Measurements from ENCODE around the gene SEMG2.

The SEMG2 gene

DNA sequence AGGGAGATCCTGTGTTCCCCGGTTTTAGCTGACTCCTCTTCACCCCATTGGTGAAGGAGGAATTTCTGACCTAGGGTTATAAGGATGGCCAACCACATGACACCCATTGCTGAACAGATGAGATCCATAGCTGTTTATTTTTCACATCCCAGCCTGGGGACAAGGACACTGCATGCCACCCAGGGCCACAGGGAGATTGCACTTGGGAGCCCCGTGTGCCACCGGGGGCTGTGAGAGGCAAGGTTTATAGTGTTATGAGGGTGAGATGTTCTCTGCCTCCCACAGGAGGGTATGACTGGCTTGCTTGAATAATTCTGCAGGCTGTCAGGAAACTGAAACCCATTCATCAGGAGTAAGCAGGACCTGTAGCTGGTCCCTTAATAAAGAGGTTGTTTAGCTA is 47.9 kb downstream of the SEMG2 start:
- no peak for TF ChIP-seq MYC (IDR thresholded peaks at IDR 0.05; ENCODE audit: low read depth, low read length)
- TF ChIP-seq, protein P1, sequence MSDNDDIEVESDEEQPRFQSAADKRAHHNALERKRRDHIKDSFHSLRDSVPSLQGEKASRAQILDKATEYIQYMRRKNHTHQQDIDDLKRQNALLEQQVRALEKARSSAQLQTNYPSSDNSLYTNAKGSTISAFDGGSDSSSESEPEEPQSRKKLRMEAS (IDR thresholded peaks at IDR 0.05; ENCODE audit: low read depth, low read length): no peak
- no peak for TF ChIP-seq POLR2A (IDR thresholded peaks at IDR 0.05; ENCODE audit: extremely low read depth, insufficient read length)
- TF ChIP-seq, protein P2, sequence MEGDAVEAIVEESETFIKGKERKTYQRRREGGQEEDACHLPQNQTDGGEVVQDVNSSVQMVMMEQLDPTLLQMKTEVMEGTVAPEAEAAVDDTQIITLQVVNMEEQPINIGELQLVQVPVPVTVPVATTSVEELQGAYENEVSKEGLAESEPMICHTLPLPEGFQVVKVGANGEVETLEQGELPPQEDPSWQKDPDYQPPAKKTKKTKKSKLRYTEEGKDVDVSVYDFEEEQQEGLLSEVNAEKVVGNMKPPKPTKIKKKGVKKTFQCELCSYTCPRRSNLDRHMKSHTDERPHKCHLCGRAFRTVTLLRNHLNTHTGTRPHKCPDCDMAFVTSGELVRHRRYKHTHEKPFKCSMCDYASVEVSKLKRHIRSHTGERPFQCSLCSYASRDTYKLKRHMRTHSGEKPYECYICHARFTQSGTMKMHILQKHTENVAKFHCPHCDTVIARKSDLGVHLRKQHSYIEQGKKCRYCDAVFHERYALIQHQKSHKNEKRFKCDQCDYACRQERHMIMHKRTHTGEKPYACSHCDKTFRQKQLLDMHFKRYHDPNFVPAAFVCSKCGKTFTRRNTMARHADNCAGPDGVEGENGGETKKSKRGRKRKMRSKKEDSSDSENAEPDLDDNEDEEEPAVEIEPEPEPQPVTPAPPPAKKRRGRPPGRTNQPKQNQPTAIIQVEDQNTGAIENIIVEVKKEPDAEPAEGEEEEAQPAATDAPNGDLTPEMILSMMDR (IDR thresholded peaks at IDR 0.05; ENCODE audit: low read depth, low read length): no peak
- DNase-seq (ENCODE audit: low read depth): no peak
- H3K4me3 ChIP-seq (ENCODE audit: low read depth, low read length): no peak overlapping the region

DNA sequence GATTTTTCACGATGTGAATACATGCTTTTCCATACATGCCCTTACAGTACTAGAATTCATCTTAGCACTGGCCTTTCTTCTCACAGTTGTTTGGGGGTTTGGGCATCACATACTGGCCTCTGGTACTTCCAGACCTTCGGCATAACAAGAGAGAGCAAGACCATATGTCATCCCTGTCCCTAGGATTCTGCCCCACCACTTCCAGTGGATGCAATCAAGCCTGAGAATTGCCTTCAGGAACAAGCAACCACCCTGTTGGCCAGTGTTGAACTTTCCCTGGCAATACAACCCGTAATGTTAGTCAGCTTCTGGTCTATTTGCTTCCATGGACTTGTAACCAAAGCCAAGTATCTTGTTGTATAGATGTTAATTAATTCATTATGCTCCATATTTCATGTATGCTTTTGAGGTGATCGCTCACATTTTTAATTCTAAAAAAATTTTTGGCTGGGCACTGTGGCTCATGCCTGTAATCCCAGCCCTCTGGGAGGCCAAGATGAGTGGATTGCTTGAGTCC is 48.6 kb downstream of the SEMG2 start:
- H3K4me3 ChIP-seq (ENCODE audit: low read depth, low read length): no peak overlapping the region
- no peak for DNase-seq (ENCODE audit: low read depth)
- TF ChIP-seq, protein P1 (IDR thresholded peaks at IDR 0.05; ENCODE audit: low read depth, low read length): no peak
- TF ChIP-seq MYC (IDR thresholded peaks at IDR 0.05; ENCODE audit: low read depth, low read length) (no peak), POLR2A (IDR thresholded peaks at IDR 0.05; ENCODE audit: extremely low read depth, insufficient read length) (no peak)
- TF ChIP-seq, protein P2 (IDR thresholded peaks at IDR 0.05; ENCODE audit: low read depth, low read length): no peak
